ENCODE results near the gene PEX11G.

PEX11G gene

GRCh38 chr19:7500811-7501450, 12.1 kb upstream of the PEX11G start:
- peak in 53 of 56 donors; percentile 17 to 90 (median 66) for DNase-seq

DNA sequence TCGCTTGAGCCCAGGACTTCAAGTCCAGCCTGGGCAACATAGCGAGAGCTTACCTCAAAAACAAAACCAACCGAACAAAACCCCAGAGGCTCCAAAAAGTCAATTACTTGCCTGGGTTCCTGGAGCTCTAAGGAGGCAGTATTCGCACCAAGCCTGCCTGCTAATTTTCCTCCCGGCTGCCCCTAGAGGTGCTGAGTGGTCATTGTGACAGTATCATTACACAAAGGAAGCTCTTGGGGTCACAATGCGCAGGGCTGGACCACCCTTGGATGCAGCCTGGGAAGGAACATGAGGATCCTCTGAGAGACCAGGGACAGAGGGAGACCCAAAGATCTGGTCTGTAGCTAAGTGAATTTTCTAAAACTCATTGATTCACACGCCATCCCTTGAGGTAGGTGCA, 8.5 kb upstream of the PEX11G start:
- peak in 5 of 56 donors; percentile 21 to 37 (median 23) for DNase-seq

DNA sequence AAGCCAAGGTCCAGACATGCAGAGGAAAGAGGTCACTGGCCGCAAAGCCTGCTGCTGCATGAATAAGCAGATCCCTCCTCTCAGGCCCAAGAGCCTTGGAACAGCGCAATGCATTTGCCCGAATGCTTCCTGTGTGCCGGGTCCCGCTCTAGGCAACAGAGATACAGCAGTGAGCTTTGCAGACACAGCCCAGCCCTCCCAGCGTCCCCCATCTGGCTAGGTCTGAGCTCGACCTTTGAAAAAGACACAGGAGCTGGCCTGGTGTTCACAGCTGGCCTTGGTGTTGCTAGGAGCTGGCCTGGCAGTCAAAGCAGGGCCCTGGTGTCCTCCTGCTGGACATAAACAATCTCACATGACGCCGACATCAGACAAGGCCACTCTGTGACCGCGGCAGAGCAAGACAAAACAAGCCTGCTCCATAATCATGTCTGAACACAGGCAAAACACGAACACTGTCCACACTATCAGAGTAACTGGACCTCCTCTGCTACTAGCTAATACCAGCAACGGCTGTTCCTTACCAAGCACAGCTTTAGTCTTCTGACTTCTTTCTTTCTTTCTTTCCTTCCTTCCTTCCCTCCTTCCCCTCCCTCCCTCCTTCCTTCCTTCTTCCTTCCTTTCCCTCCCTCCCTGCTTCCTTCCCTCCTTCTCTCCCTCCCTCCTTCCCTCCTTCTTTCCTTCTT, 5.7 kb upstream of the PEX11G start:
- peak in 55 of 56 donors; percentile 23 to 94 (median 76) for DNase-seq

DNA sequence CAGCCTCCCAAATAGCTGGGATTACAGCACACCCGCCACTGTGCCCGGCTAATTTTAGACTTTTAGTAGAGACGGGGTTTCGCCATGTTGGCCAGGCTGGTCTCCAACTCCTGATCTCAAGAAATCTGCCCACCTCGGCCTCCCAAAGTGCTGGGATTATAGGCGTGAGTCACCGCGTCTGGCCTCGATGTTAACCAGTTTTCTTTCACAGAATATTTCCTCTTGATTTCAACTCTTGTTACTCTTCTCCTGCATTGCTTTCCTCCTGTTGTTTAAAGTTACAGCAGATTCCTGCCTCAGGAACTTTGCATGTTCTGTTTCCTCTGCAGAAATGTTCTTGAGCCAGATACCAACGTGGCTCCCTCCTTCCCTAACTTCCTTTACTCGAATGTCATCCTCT, 3.7 kb upstream of the PEX11G start:
- DNase-seq = no peak

DNA sequence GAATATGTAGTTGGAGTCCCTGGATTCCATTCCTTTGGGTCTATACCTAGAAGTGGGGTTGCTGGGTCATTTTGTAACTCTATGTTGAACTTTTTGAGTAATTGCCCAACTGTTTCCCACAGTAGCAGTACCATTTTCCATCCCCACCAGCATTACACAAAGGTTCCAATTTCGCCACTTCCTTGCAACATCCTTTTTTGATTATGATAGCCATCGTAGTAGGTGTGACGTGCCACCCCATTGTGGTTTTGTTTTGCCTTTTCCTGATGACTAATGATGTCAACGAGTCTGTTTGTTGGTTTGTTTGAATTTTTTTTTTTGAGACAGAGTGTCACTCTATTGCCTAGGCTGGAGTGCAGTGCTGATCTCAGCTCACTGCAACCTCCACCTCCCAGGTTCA, 3.3 kb upstream of the PEX11G start:
- DNase-seq = no peak

DNA sequence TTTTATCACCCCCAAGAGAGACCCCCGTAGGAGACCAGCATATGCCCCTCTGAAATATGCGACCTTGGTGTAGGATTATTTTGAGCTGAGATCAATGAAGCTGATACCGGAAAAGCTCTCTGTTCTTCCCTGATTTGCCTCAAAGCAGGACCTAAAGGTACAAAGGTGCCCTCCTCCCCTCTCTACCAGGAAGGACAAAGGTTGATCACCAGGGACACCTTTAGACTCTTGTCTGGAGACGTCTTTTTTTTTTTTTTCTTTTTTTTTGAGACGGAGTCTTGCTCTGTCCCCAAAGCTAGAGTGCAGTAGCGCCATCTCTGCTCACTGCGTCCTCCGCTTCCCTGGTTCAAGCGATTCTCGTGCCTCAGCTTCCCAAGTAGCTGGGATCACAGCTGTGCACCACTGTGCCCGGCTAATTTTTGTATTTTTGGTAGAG, 792 bp upstream of the PEX11G start:
- DNase-seq = no peak

GRCh38 chr19:7486923-7487322, 1.9 kb downstream of the PEX11G start:
- DNase-seq = no peak

DNA sequence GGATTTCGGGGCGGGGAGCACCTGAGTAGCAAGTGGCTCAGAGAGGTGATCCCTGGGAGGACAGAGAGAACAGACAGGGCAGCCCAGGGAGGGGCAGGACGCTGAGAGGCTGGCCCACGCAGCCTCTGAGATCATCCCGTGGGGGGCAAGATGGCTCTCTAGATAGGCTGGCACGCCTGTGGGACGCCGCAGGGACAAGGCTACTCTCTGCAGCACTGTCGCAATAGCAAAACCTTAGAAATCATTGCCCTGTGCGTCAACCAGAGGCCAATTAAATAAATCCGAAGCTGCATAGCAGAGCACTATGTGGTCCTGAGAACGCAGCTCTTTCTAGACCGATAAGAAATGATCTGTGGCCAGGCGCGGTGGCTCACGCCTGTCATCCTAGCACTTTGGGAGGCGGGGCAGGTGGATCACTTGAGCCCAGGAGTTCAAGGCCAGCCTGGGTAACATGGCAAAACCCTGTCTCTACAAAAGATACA, 5.1 kb downstream of the PEX11G start:
- no peak for DNase-seq

DNA sequence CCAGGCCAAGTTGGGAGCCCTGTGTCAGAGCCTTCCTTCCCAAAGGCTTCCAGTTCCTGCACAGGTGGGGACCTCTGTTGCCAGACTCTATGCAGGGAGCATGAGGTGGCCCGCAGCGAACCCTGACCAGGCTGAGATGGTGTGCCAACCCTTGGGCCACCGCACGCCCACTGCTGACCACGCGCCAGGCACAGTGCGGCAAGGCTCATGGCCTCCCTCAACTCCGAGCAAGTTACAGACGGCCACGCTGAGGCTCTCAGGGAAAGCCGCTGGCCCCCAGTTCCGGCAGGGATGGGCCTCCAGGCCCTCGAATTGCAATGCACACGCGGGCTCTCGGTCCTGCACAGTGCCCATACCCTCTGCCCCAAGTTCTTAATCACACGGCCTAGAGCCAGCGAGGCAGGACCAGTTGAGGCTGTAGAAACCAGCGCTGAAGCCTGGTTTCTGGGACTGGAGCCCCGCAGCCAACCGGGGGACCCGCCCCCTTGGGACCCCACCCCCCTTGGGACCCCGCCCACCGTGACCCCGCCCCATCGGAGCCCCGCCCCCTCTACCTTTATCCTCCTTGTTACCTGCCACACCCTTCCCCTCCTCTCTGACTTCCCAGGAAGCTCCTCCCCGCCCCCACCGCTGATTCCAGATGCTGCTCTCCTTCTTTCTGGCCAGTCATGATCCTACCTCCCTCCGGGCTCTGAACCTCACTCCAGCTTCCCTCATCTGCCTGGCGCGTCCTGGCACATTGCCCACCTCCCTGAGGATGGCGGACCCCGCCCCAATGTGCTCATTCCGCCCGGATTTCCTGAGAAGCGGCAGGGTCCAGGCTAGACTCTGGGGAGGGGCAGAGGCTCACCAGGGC, 6.0 kb downstream of the PEX11G start:
- DNase-seq = peak in 2 of 56 donors; percentile 7 to 50

GRCh38 chr19:7480970-7481255, 7.9 kb downstream of the PEX11G start:
- DNase-seq = peak in 1 of 56 donors; percentile 24

DNA sequence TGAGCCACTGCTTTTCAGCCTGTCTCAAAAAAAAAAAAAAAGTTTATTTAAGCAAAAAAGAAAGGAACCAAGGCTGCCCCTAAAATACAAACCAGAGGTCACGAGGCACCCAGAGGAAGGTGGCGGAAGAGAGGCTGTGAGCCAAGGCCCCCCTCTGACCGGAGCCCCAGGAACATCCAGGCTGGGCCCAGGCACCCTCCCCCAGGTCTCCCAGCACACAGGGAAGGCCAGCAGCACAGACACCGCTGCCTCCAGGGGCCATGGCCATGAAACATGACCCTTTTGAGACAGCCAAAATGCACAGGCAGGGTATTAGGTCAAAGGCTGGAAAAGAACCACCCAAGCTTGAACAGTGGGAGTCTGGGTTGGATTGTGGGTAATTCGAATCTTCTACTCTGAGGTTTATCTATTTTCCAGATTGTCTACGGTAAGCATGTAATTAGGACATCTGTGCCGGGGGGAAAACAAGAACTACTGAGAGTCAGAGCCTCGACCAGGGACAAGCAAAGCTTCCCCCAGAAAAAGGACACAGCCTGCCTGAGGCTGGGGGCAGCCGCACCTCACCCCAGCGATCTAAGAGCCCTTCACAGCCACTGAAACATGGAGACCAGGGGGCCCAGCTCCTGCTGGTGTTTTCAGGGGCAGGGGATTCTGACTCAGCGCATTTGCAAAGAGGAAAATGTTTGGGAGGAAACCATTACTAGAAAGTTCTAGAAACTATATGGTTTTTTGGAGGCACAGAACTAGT, 8.4 kb downstream of the PEX11G start:
- peak in 6 of 56 donors; percentile 10 to 34 (median 14) for DNase-seq

DNA sequence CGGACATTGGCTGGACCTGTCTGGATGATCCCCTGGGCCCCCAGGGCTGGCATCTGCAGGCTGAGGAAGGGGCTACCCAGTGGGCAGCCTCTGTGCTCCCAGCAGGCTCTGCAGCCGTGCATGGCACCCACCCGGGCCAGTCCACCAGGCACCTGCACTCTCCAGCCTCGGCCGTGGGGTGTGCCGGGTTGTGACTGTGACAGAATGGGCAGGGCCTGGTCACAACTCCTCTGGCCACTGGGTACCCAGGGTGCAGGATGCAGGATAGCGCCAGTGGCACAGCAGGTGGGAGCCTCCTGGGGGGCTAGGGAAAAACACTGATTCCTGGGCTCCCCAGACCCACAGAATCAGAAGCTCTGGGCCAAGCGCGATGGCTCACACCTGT, 10.0 kb downstream of the PEX11G start:
- DNase-seq = no peak

DNA sequence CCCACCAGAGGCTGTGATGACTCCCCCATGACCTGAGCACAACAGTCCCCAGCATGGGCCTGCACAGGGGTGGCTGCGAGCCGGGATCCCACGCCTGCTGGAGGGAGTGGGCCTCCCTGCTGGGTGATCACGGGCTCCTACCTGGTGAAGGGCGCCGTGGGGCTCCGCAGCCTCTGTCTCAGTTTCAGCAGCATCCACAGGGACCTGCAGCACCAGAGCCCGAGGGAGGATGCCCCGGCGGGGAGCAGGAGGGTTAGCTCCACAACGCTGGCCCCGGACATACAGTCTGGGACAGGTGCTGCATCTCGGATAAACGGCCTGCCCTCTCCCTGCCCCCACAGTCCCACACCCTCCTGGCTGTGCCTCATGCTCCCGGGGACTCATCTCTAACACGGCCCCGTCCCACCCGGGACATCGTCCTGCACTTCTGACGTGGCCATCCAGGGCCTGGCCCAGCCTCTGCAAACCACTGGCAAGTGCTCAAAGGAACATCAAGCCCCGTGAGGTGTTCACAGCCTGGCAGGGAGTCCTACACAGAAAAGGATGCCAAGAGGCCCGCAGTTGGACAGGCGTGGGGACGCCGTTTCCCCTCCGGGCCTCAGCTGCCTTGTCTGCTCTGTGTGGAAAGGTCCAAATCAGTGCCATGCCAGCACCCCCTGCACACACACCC, 10.5 kb downstream of the PEX11G start:
- no peak for DNase-seq

DNA sequence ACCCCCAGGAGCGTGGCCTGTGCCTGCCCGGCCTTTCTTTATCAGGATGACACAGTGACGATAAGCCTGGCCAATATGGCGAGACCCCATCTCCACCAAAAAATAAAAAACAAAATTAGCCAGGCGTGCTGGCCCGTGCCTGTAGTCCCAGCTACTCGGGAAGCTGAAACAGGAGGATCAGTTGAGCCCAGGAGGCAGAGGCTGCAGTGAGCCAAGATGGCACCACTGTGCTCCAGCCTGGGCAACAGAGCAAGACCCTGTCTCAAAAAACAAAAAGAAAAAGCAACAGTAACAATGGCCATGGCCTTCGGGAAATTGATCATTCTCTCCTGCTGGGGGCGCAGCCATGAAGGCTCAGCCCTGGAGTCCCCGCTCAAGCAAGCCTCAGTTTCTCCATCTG, 11.1 kb downstream of the PEX11G start:
- DNase-seq = no peak

GRCh38 chr19:7476777-7477494, 11.9 kb downstream of the PEX11G start:
- no peak for DNase-seq

- DNase-seq = no peak
These were observed 12.6 kb downstream of the PEX11G start for GRCh38 chr19:7476241-7476640.

- no peak for DNase-seq
These were observed 13.2 kb downstream of the PEX11G start for GRCh38 chr19:7475665-7476064.

- no peak for DNase-seq
These were observed 16.9 kb downstream of the PEX11G start for GRCh38 chr19:7471696-7472615.
